B cell (primary cell): ENCODE data around the gene FBXO34. TPM values are rescaled to one million over a fixed set of nuclear protein-coding genes. Genes with fewer than 3 reads are reported as not detected.

Experiments
- ATAC-seq: fragments of 200-7000 bp; cut with Tn5 transposase; one replicate; pipeline ENCODE4 v1.10.0; 2021; ENCODE audit warnings: low read depth, mild to moderate bottlenecking, moderate number of reproducible peaks, moderate library complexity
- CTCF ChIA-PET: fragments of 350-600 bp; sonication (Branson Sonifier 250); formaldehyde crosslinking; loops from one replicate; lab custom pipeline; 2021; ENCODE audit warnings: antibody characterized with exemption, inconsistent platforms; lab: Charles Lee
- POLR2A ChIA-PET: fragments of 350-600 bp; sonication (Branson Sonifier 250); formaldehyde crosslinking; loops from one replicate; lab custom pipeline; 2021; ENCODE audit warnings: antibody characterized with exemption; lab: Charles Lee
- DNase-seq: peaks from one replicate; pipeline ENCODE4 v3.0.0; 2013
- H2AFZ ChIP-seq: 2 replicates; pipeline ENCODE4 v1.6.1; 2012; ENCODE audit warnings: mild to moderate bottlenecking, low read depth, low read length; ENCODE audit not compliant: insufficient read depth, poor library complexity, severe bottlenecking
- H3K27ac ChIP-seq, 2 donors: 1 replicate in 1 of 2; 2 replicates in 1 of 2; pipeline ENCODE4 v1.5.1; 2012 to 2013; ENCODE audit warnings: low read length in 2 of 2, mild to moderate bottlenecking in 2 of 2, moderate library complexity in 1 of 2
- H3K27me3 ChIP-seq, 4 experiments: fragments of 200-600 bp in 1 of 4; sonication (generic) in 1 of 4; replicated peaks in 1 of 4; 1 replicate in 2 of 4; 2 replicates in 2 of 4; pipeline versions ENCODE4 v1.6.1 to v1.7.0; 2013 to 2016; ENCODE audit warnings: low read length in 3 of 4, mild to moderate bottlenecking in 2 of 4, mixed read lengths in 1 of 4, moderate library complexity in 1 of 4; ENCODE audit not compliant: insufficient read depth in 4 of 4, control insufficient read depth in 3 of 4; ENCODE audit errors: control extremely low read depth in 1 of 4
- H3K36me3 ChIP-seq, 2 experiments: replicated peaks in 1 of 2; 1 replicate in 1 of 2; 2 replicates in 1 of 2; pipeline versions ENCODE4 v1.6.1 to v1.7.1; 2013; ENCODE audit warnings: low read length in 1 of 2; ENCODE audit not compliant: insufficient read depth in 2 of 2, control insufficient read depth in 1 of 2; ENCODE audit errors: control extremely low read depth in 1 of 2, extremely low read depth in 1 of 2
- H3K4me1 ChIP-seq, 2 donors: fragments of 200-600 bp in 1 of 2; sonication (generic) in 1 of 2; 1 replicate in 1 of 2; 2 replicates in 1 of 2; pipeline versions ENCODE4 v1.5.1 to v1.6.1; 2013 to 2017; ENCODE audit warnings: low read length in 2 of 2; ENCODE audit not compliant: control insufficient read depth in 2 of 2, insufficient read depth in 2 of 2
- H3K4me2 ChIP-seq: replicated peaks from 2 replicates; pipeline ENCODE3; 2012; ENCODE audit warnings: mild to moderate bottlenecking, low read depth, low read length; ENCODE audit not compliant: poor library complexity, severe bottlenecking
- H3K4me3 ChIP-seq, 5 experiments: fragments of 200-600 bp in 1 of 5; sonication (generic) in 1 of 5; 1 replicate in 3 of 5; 2 replicates in 2 of 5; pipeline versions ENCODE4 v1.5.1 to v1.7.0; 2011 to 2016; ENCODE audit warnings: low read length in 4 of 5, mild to moderate bottlenecking in 4 of 5, low read depth in 2 of 5, control low read depth in 1 of 5, moderate library complexity in 1 of 5; ENCODE audit not compliant: insufficient read depth in 1 of 5; ENCODE audit errors: control extremely low read depth in 1 of 5, extremely low read depth in 1 of 5
- H3K79me2 ChIP-seq: fragments of 200-600 bp; sonication (generic); one replicate; pipeline ENCODE4 v1.6.0; 2016; ENCODE audit warnings: low read length; ENCODE audit not compliant: control insufficient read depth, insufficient read depth
- H3K9ac ChIP-seq: fragments of 200-600 bp; sonication (generic); 2 replicates; pipeline ENCODE4 v1.6.1; 2017; ENCODE audit warnings: mild to moderate bottlenecking, low read length, moderate library complexity
- H3K9me3 ChIP-seq, 3 donors: one replicate each; pipeline versions ENCODE4 v1.6.1 to v1.7.1; 2013; ENCODE audit warnings: low read length in 2 of 3; ENCODE audit not compliant: control insufficient read depth in 2 of 3, insufficient read depth in 1 of 3; ENCODE audit errors: control extremely low read depth in 1 of 3
- H4K20me1 ChIP-seq: 2 replicates; pipeline ENCODE4 v1.6.0; 2012; ENCODE audit warnings: mild to moderate bottlenecking, low read length; ENCODE audit not compliant: insufficient read depth, control insufficient read depth, poor library complexity, severe bottlenecking
- H3K27ac Mint-ChIP-seq: one replicate; pipeline ENCODE4 v1.8.0; 2021; ENCODE audit warnings: mixed read lengths
- H3K27me3 Mint-ChIP-seq: one replicate; pipeline ENCODE4 v1.8.0; 2021; ENCODE audit warnings: mixed read lengths
- H3K4me1 Mint-ChIP-seq: one replicate; pipeline ENCODE4 v1.8.0; 2021; ENCODE audit warnings: mixed read lengths
- H3K4me3 Mint-ChIP-seq: one replicate; pipeline ENCODE4 v1.8.0; 2021; ENCODE audit warnings: mixed read lengths
- H3K9me3 Mint-ChIP-seq: one replicate; pipeline ENCODE4 v1.8.0; 2022; ENCODE audit warnings: mixed read lengths; ENCODE audit not compliant: insufficient read depth
- CTCF ChIP-seq: fragments of 200-600 bp; IDR thresholded peaks from one replicate; pipeline ENCODE4 v1.8.0; 2022; ENCODE audit warnings: antibody characterized with exemption, mild to moderate bottlenecking
- EZH2 ChIP-seq: IDR thresholded peaks from 2 replicates; pipeline ENCODE4 v1.6.1; 2012; ENCODE audit warnings: borderline replicate concordance, low read depth, mild to moderate bottlenecking, moderate library complexity, low read length; ENCODE audit not compliant: insufficient read depth, poor library complexity, severe bottlenecking
- WGBS: methylation state at CpG from one replicate; pipeline ENCODE4 v1.1.5; 2013; ENCODE audit warnings: missing lambda C conversion rate; ENCODE audit not compliant: insufficient coverage; 5-methylcytosine and 5-hydroxymethylcytosine counted together
- intact Hi-C: fragments of 100-400 bp; cut with micrococcal nuclease; formaldehyde crosslinking; loops from one replicate; pipeline ENCODE4 v1.10.0; 2022
- polyA plus RNA-seq: library from polyadenylated mRNA; depleted of rRNA; stranded (reverse); fragments of >200 nt; gene quantifications from 2 replicates; pipeline ENCODE4 v1.2.3, GENCODE V29; 2012
- total RNA-seq, 2 donors: library from RNA; stranded (reverse); fragments of 120-200 nt in 1 of 2; gene quantifications; 1 replicate in 1 of 2; 2 replicates in 1 of 2; pipeline versions ENCODE4 v1.2.3 to v1.2.4, GENCODE V29; 2013 to 2022

Gene FBXO34
- total and polyA plus RNA-seq, 2 donors (not counting 1 experiment from before 2014, with no cell fraction given): 8.1 to 27.5 TPM

GRCh38 chr14:55350461-55350860, 79.2 kb downstream of the FBXO34 start:
- Histone ChIP-seq H3K9ac (no peak overlapping the region), H3K4me3 (no peak overlapping the region), H3K9me3 (no peaks in the 10 kb centered on the region), H3K4me2 (no peak overlapping the region), H3K79me2 (peaks cover 21% of the 10 kb centered on the region), H3K27ac (no peak overlapping the region), H3K4me1 (peaks cover 10% of the 10 kb centered on the region in 2 donors), H4K20me1 (peaks cover 13% of the 10 kb centered on the region), H3K36me3 (peaks cover 0 to 31% of the 10 kb centered on the region in 2 experiments), H3K27me3 (no peaks in the 10 kb centered on the region), H2AFZ (no peak overlapping the region)
- ATAC-seq (no peak), DNase-seq (no peak)
- Mint-ChIP-seq H3K4me3 (no peak overlapping the region), H3K4me1 (peaks cover 33% of the 10 kb centered on the region), H3K9me3 (no peaks in the 10 kb centered on the region), H3K27me3 (no peaks in the 10 kb centered on the region), H3K27ac (no peak overlapping the region)
- ChIA-PET CTCF (interaction anchor here (0.7 to 2.9 kb wide), 3 partner anchors 25 to 299 kb away, joined by 3 to 16 read pairs (median 3); partner anchors contain the start of genes FBXO34 and MAPK1IP1L), POLR2A (no interaction called here)
- TF ChIP-seq EZH2 (no peak), CTCF (no peak)
- intact Hi-C loops: no loop called here
- WGBS: 95% methylated on average over 2 of the region's 4 CpGs

GRCh38 chr14:55351111-55351510, 79.9 kb downstream of the FBXO34 start:
- CTCF ChIA-PET: interaction anchor here (0.7 to 2.9 kb wide), 4 partner anchors 25 to 300 kb away, joined by 3 to 16 read pairs (median 3); partner anchors contain the start of genes FBXO34 and MAPK1IP1L
- H3K4me3 Mint-ChIP-seq: no peak overlapping the region

More at GRCh38 chr14:55351111-55351510, 79.9 kb downstream of the FBXO34 start:
- peaks cover 31% of the 10 kb centered on the region for H3K4me1 Mint-ChIP-seq
- no peak for DNase-seq
- POLR2A ChIA-PET: no interaction called here
- ATAC-seq: no peak
- H3K36me3 ChIP-seq: peaks cover 0 to 37% of the 10 kb centered on the region in 2 experiments
- no peak overlapping the region for H2AFZ ChIP-seq
- H3K4me3 ChIP-seq: no peak overlapping the region
- intact Hi-C loops: no loop called here
- H3K27ac Mint-ChIP-seq: no peak overlapping the region
- TF ChIP-seq EZH2 (no peak), CTCF (no peak)
- no peaks in the 10 kb centered on the region for H3K27me3 Mint-ChIP-seq
- H3K79me2 ChIP-seq: peaks cover 14% of the 10 kb centered on the region
- H3K9ac ChIP-seq: no peak overlapping the region
- H3K4me2 ChIP-seq: no peak overlapping the region
- 96% methylated on average over 9 of the region's 9 CpGs for WGBS
- H3K4me1 ChIP-seq: peaks cover 10% of the 10 kb centered on the region in 2 donors
- H3K9me3 ChIP-seq: no peaks in the 10 kb centered on the region
- no peaks in the 10 kb centered on the region for H3K27me3 ChIP-seq
- no peaks in the 10 kb centered on the region for H3K9me3 Mint-ChIP-seq
- H4K20me1 ChIP-seq: peaks cover 13% of the 10 kb centered on the region
- no peak overlapping the region for H3K27ac ChIP-seq
